Small intestine (tissue), 7 donors: Measurements from ENCODE around the gene UBE2G1. TPM values are rescaled to one million over a fixed set of nuclear protein-coding genes. Genes with fewer than 3 reads are reported as not detected.

Experiments
- DNase-seq, 2 donors: peaks; one replicate each; pipeline versions ENCODE4 v3.0.0 to v3.0.0-alpha.2; 2013
- FAIRE-seq: peaks from 2 replicates; lab custom pipeline; 2012; peaks lifted over from hg19 to GRCh38; lab: Jason Lieb, UNC
- H3K27ac ChIP-seq, 3 donors: one replicate each; pipeline ENCODE4 v1.5.1; 2013; ENCODE audit warnings: low read length in 2 of 3, mild to moderate bottlenecking in 2 of 3, control low read depth in 1 of 3, inconsistent platforms in 1 of 3, low read depth in 1 of 3, moderate library complexity in 1 of 3
- H3K27me3 ChIP-seq, 3 donors: one replicate each; pipeline ENCODE4 v1.6.1; 2013; ENCODE audit warnings: low read length in 3 of 3, inconsistent platforms in 1 of 3; ENCODE audit not compliant: control insufficient read depth in 3 of 3, insufficient read depth in 3 of 3
- H3K36me3 ChIP-seq, 3 donors: one replicate each; pipeline ENCODE4 v1.6.1; 2013; ENCODE audit warnings: low read length in 3 of 3, inconsistent platforms in 1 of 3, low read depth in 1 of 3, mild to moderate bottlenecking in 1 of 3, moderate library complexity in 1 of 3; ENCODE audit not compliant: control insufficient read depth in 3 of 3, insufficient read depth in 2 of 3
- H3K4me1 ChIP-seq, 3 donors: one replicate each; pipeline ENCODE4 v1.6.1; 2013; ENCODE audit warnings: low read length in 2 of 3, inconsistent platforms in 1 of 3, low read depth in 1 of 3, mild to moderate bottlenecking in 1 of 3, moderate library complexity in 1 of 3; ENCODE audit not compliant: control insufficient read depth in 3 of 3, insufficient read depth in 2 of 3
- H3K4me3 ChIP-seq, 3 donors: one replicate each; pipeline ENCODE4 v1.5.1; 2013; ENCODE audit warnings: low read length in 3 of 3, control low read depth in 1 of 3, inconsistent platforms in 1 of 3, low read depth in 1 of 3, mild to moderate bottlenecking in 1 of 3, moderate library complexity in 1 of 3
- H3K9me3 ChIP-seq, 2 donors: one replicate each; pipeline ENCODE4 v1.6.1; 2013; ENCODE audit warnings: low read depth in 1 of 2, low read length in 1 of 2; ENCODE audit not compliant: control insufficient read depth in 2 of 2, insufficient read depth in 1 of 2
- WGBS, 3 donors: extraction: QIAGEN DNeasy Blood & Tissue Kit; methylation state at CpG; one replicate each; pipeline ENCODE4 v1.1.7; 2013; 5-methylcytosine and 5-hydroxymethylcytosine counted together
- polyA plus RNA-seq, 4 donors: library from polyadenylated mRNA; stranded (reverse) in 3 of 4; unstranded in 1 of 4; fragments of 200-250 nt in 3 of 4; fragments of 120-200 nt in 1 of 4; gene quantifications; one replicate each; pipeline versions ENCODE4 v1.2.1 to v1.2.3, GENCODE V29; 2013
- donor health status: healthy with polysubstance abuse.
- donor health status: control.
- donor health status: control.
- donor health status: Bipolar disorder and iron deficiency.
- donor health status: healthy.

UBE2G1 gene
- polyA plus RNA-seq, 4 donors, result 15.7 to 45.0 (median 31.4) TPM

- H3K9me3 ChIP-seq, result no peaks in the 10 kb centered on the region
- H3K4me1 ChIP-seq, result peaks cover 0 to 3% (median 0%) of the 10 kb centered on the region in 3 donors
- no peak for DNase-seq
- 56 to 60% (median 58%) methylated on average over 5 of the region's 5 CpGs for WGBS, 3 donors
- H3K27me3 ChIP-seq, result no peaks in the 10 kb centered on the region
- peaks cover 0 to 2% (median 0%) of the 10 kb centered on the region in 3 donors for H3K36me3 ChIP-seq
- no peak for FAIRE-seq
- H3K27ac ChIP-seq, result no peak overlapping the region
- H3K4me3 ChIP-seq, result no peak overlapping the region
Measured at GRCh38 chr17:4334776-4335584, 31.5 kb downstream of the UBE2G1 start.

DNA sequence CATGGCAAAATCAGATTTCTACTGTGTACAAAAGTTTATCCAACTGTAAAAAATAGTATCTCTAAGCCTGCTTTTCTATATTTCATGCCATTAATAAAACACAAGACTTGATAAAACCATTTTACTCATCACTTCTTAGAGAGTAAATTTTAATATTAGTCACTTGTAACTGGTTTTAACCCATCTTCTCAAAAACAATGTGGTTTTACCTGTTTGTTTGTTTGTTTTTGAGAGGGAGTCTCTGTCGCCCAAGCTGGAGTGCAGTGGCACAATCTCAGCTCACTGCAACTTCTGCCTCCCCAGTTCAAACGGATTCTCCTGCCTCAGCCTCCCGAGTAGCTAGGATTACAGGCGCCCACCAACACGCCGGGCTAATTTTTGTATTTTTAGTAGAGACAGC lies 32.1 kb downstream of the UBE2G1 start:
- Histone ChIP-seq H3K9me3 (no peaks in the 10 kb centered on the region), H3K27ac (no peak overlapping the region), H3K4me3 (no peak overlapping the region), H3K27me3 (no peaks in the 10 kb centered on the region), H3K36me3 (peaks cover 0 to 2% (median 0%) of the 10 kb centered on the region in 3 donors), H3K4me1 (peaks cover 0 to 3% (median 0%) of the 10 kb centered on the region in 3 donors)
- DNase-seq (no peak), FAIRE-seq (no peak)
- 85 to 89% (median 87%) methylated on average over 6 of the region's 6 CpGs for WGBS, 3 donors

DNA sequence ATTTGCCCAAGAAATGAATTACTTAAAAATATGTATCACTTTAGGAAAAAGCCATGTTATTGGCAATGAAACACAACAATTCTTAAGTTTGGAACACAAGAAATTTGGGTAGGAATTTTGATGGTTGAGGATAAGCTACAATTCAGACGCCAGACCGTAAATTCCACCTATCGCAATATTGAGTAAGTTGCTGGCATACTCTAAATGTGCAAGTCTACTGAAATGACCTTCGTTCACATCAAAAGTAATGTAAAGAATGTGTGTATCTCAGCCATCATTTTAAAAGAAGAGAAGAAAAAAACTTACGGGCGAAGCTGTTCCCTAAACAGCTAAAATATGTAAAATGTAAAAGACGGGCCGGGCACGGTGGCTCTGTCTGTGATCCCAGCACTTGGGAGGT lies 33.4 kb downstream of the UBE2G1 start:
- no peak overlapping the region for H3K27ac ChIP-seq
- DNase-seq (no peak), FAIRE-seq (no peak)
- H3K27me3 ChIP-seq, result no peaks in the 10 kb centered on the region
- 91 to 96% (median 95%) methylated on average over 9 of the region's 9 CpGs for WGBS, 3 donors
- peaks cover 0 to 3% (median 0%) of the 10 kb centered on the region in 3 donors for H3K4me1 ChIP-seq
- H3K9me3 ChIP-seq, result no peaks in the 10 kb centered on the region
- H3K36me3 ChIP-seq, result peaks cover 0 to 5% (median 0%) of the 10 kb centered on the region in 3 donors
- no peak overlapping the region for H3K4me3 ChIP-seq

GRCh38 chr17:4332296-4332970 lies 34.0 kb downstream of the UBE2G1 start:
- Histone ChIP-seq H3K9me3 (no peaks in the 10 kb centered on the region), H3K27ac (no peak overlapping the region), H3K27me3 (no peaks in the 10 kb centered on the region), H3K36me3 (peaks cover 0 to 5% (median 0%) of the 10 kb centered on the region in 3 donors), H3K4me3 (no peak overlapping the region), H3K4me1 (peaks cover 0 to 3% (median 0%) of the 10 kb centered on the region in 3 donors)
- no peak for FAIRE-seq
- WGBS, 3 donors, result 74 to 80% (median 77%) methylated on average over 6 of the region's 6 CpGs
- DNase-seq, result no peak

- Histone ChIP-seq H3K27ac (no peak overlapping the region), H3K36me3 (peaks cover 0 to 7% (median 0%) of the 10 kb centered on the region in 3 donors), H3K4me3 (no peak overlapping the region), H3K9me3 (no peaks in the 10 kb centered on the region), H3K27me3 (no peaks in the 10 kb centered on the region), H3K4me1 (peaks cover 0 to 3% (median 0%) of the 10 kb centered on the region in 3 donors)
- FAIRE-seq (no peak), DNase-seq (no peak)
- WGBS, 3 donors, result 63 to 84% (median 70%) methylated on average over 7 of the region's 7 CpGs
Measured at GRCh38 chr17:4331614-4332013, 34.9 kb downstream of the UBE2G1 start.

- Histone ChIP-seq H3K9me3 (no peaks in the 10 kb centered on the region), H3K27ac (no peak overlapping the region), H3K4me3 (no peak overlapping the region), H3K27me3 (no peaks in the 10 kb centered on the region), H3K36me3 (peaks cover 0 to 7% (median 0%) of the 10 kb centered on the region in 3 donors), H3K4me1 (peaks cover 0 to 3% (median 0%) of the 10 kb centered on the region in 3 donors)
- 64 to 79% (median 67%) methylated on average over 7 of the region's 7 CpGs for WGBS, 3 donors
- no peak for DNase-seq
- FAIRE-seq, result no peak
Measured at GRCh38 chr17:4329838-4330237, 36.6 kb downstream of the UBE2G1 start.

DNA sequence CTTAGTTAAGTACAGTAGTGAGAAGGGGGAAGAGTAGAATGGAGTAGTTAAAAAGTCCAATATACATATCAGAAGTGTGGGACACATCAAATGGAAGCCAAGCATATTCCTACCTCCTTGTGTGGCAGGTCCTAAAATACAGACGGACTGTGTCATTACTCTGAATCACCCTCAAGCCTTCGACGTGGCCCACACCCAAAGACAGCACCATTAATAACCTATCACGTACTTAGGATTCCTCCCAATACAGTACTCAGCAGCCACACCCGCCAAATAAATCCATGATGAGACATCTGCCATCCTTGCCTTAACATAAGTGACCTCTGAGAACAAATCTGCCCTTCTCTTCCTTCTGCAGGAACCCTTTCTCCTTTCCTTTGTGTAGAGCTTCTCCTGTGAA lies 38.9 kb downstream of the UBE2G1 start:
- no peaks in the 10 kb centered on the region for H3K9me3 ChIP-seq
- FAIRE-seq (no peak), DNase-seq (peak in 1 of 2 donors; percentile 30)
- H3K27me3 ChIP-seq, result no peaks in the 10 kb centered on the region
- H3K36me3 ChIP-seq, result peaks cover 0 to 7% (median 0%) of the 10 kb centered on the region in 3 donors
- no peak overlapping the region for H3K4me3 ChIP-seq
- WGBS, 3 donors, result 61 to 80% (median 75%) methylated on average over 5 of the region's 5 CpGs
- peaks cover 0 to 6% (median 0%) of the 10 kb centered on the region in 3 donors for H3K4me1 ChIP-seq
- H3K27ac ChIP-seq, result no peak overlapping the region

GRCh38 chr17:4326608-4327007 lies 39.9 kb downstream of the UBE2G1 start:
- Histone ChIP-seq H3K9me3 (no peaks in the 10 kb centered on the region), H3K27me3 (no peaks in the 10 kb centered on the region), H3K27ac (no peak overlapping the region), H3K4me3 (no peak overlapping the region), H3K36me3 (peaks cover 0 to 6% (median 0%) of the 10 kb centered on the region in 3 donors), H3K4me1 (peaks cover 0 to 3% (median 0%) of the 10 kb centered on the region in 3 donors)
- DNase-seq, result no peak
- WGBS, 3 donors, result 69 to 84% (median 77%) methylated on average over 2 of the region's 2 CpGs
- no peak for FAIRE-seq
